Measurements from ENCODE around the gene URM1.

- TF ChIP-seq, protein P1, sequence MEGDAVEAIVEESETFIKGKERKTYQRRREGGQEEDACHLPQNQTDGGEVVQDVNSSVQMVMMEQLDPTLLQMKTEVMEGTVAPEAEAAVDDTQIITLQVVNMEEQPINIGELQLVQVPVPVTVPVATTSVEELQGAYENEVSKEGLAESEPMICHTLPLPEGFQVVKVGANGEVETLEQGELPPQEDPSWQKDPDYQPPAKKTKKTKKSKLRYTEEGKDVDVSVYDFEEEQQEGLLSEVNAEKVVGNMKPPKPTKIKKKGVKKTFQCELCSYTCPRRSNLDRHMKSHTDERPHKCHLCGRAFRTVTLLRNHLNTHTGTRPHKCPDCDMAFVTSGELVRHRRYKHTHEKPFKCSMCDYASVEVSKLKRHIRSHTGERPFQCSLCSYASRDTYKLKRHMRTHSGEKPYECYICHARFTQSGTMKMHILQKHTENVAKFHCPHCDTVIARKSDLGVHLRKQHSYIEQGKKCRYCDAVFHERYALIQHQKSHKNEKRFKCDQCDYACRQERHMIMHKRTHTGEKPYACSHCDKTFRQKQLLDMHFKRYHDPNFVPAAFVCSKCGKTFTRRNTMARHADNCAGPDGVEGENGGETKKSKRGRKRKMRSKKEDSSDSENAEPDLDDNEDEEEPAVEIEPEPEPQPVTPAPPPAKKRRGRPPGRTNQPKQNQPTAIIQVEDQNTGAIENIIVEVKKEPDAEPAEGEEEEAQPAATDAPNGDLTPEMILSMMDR (conservative IDR thresholded peaks at IDR 0.05 in 1 of 2, IDR thresholded peaks at IDR 0.05 in 1 of 2; ENCODE audit: low read depth in 1 of 2, low read length in 2 of 2): no peak
- TF ChIP-seq EZH2 (IDR thresholded peaks at IDR 0.05; ENCODE audit: low read length, missing control alignments): no peak
Measured at GRCh38 chr9:128371630-128372117, 500 bp downstream of the URM1 start.

Data from fibroblast of lung (primary cell).